NCI-H226 (cell line): ENCODE results near the gene FOXF2.
A peak's percentile ranks its signal among the peaks of the same experiment; 100 is the strongest.
"Not testable (repeated sequence)": the region's sequence is repeated elsewhere in the genome, so short reads cannot be mapped to it uniquely, and the experiment has no call there.

ENCODE experiments used
- DNase-seq: peaks from one replicate; pipeline ENCODE4 v3.0.0-alpha.2; 2015

FOXF2 gene

GRCh38 chr6:1389369-1390132 lies at the start of gene FOXF2:
FOXF2 (plus strand) TSS chr6:1389576; CDS start chr6:1389948, 372 bp downstream.
- no peak for DNase-seq

DNA sequence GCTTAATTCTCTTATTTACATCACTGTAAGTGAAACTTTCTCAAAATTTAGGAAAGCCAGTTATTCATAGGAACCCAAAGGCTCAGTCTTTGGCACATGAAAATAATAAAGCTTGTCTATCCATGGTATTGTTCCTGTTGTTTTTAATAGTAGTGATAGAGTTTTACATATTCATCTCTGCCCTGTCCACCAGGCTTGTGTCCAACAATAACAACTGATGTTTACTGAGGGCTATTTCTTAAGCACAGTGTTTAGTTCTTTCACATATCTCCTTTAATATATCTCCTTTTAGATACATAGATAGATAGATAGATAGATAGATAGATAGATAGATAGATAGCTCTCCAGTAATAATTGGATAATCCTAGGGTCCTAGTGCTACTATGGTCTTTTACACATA lies 43.3 kb upstream of the FOXF2 start:
- no peak for DNase-seq

DNA sequence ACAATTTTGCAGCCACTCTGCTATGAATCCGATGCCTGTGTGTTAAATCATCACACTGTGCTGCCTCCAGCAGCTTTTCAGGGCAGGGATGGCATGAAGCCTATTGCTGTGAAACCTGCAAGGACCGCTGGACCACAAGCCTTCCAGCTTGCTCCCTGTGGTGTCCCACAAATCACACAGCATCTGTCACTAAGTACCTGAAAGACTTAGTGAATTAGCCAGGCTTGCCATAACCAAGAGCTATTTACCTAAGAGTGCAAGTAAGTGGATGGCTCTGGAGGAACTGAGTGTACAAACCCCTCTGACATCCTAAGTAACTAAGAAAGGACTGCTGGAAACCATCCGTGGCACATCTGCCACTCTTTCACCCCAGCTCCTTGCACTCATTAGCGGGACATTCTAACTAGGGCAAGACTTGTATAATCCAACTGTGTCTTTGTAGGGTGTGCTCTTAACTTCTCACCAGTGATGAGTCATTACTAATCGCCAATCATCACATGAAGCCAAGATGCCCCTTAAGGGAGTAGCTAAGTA lies 42.8 kb upstream of the FOXF2 start:
- no peak for DNase-seq

DNA sequence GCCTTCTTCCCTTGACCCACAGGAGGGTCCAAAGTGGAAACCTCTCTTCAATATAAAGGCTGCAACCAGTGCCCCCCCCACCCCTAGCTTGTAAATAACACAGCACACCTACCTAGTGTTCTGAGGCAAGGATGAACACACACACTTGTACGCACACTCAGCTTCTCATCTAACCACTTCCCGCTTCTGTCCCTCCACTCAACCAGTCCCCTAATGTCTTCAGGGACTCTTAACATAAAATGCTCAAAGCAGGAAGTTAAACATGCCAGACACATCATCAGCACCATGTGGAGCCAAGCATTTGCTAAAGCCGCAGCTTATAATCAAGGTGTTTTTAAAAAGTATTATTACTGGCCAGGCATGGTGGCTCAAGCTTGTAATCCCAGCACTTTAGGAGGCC lies 42.2 kb upstream of the FOXF2 start:
- no peak for DNase-seq

GRCh38 chr6:1348675-1349074 lies 40.7 kb upstream of the FOXF2 start:
- DNase-seq = no peak

DNA sequence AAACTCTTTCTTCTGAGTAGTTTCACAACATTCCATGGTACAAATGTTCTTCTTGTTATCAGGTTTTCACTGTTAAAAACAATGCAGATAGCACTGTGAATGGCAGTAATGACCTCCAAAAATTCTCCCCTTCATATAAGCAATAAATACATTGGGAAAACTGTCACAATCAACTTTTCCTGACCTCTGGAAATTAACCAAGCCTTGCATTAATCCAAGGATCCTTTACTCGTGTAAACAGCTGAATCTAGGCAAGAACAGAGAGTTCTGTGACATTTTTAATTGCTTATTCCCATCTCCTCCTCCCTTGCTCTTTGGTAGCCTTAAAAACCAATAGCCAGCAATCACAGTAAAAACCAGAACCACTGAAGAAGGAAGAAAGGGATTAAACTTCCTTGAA lies 39.7 kb upstream of the FOXF2 start:
- DNase-seq = no peak

DNA sequence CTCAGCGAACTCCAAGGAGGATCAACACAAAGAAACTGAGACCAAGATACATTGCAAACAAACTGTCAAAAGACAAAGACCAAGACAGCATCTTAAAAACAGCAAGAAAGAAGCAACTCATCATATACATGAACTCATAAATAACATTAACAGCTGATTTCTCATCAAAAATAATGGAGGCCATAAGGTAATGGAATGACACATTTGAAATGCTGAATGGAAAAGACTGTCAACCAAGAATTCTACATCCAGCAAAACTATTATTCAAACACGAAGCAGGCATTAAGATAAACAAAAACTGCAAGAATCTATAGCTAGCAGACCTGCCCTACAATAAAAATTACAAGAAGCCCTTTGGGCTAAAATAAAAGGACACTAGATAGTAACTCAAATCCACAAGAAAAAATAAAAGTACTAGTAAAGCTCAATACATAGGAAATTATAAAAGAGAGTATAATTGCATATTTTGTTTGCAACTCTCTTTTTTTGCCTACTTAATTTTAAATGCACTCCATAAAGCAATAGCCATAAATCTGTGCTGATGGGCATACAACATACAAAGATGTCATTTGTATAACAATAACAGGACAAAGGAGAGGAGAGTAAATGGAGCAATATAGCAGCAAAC lies 37.9 kb upstream of the FOXF2 start:
- DNase-seq = no peak

DNA sequence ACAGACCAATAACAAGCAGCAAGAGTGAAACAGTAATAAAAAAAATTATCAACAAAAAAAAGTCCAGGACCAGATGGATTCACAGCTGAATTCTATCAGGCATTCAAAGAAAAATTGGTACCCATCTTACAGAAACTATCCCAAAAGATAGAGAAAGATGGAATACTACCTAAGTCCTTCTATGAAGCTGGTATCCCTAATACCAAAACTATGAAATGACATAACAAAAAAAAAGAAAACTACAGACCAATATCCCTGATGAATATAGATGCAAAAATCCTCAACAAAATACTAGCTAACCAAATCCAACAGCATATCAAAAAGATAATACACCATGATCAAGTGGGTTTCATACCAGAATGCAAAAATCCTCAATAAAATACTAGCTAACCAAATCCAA lies 34.3 kb upstream of the FOXF2 start:
- DNase-seq = not testable (repeated sequence)

DNA sequence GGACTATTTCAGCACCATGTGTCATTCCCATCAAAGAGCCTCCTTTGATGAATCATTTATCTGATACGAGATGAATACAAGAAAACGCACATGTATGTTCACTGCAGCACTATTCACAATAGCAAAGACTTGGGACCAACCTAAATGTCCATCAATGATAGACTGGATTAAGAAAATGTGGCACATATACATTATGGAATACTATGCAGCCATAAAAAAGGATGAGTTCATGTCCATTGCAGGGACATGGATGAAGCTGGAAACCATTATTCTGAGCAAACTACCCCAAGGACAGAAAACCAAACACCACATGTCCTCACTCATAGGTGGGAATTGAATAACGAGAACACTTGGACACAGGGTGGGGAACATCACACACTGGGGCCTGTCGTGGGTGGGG lies 27.7 kb upstream of the FOXF2 start:
- DNase-seq = not testable (repeated sequence)

- no peak for DNase-seq
Observed at GRCh38 chr6:1362643-1363042, 26.7 kb upstream of the FOXF2 start.

DNA sequence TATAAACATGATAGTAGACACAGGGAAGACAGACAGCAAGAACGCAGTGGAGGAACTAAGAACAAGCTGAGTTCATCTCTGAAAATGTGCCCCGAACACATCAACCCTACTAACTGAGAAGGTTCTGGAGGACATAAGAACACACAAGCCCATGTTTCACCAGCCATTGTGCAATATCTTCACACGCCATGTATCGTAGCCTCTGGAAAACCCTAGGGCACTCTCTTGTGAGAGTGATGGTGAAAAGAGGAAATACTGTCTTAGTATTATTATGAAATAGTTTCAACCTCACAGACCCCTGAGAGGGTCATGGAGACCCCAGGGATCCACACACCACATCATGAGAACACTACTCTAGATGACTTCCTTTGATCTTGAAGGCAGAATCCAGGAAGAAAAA lies 26.1 kb upstream of the FOXF2 start:
- no peak for DNase-seq

GRCh38 chr6:1363729-1364572 lies 25.4 kb upstream of the FOXF2 start:
- DNase-seq = no peak

GRCh38 chr6:1364791-1365190 lies 24.6 kb upstream of the FOXF2 start:
- peak; percentile 24 for DNase-seq

- no peak for DNase-seq
Observed at GRCh38 chr6:1365686-1366085, 23.7 kb upstream of the FOXF2 start.

- DNase-seq = no peak
Observed at GRCh38 chr6:1367771-1368170, 21.6 kb upstream of the FOXF2 start.

GRCh38 chr6:1368940-1369339 lies 20.4 kb upstream of the FOXF2 start:
- no peak for DNase-seq

GRCh38 chr6:1369695-1370094 lies 19.7 kb upstream of the FOXF2 start:
- DNase-seq = not testable (repeated sequence)

DNA sequence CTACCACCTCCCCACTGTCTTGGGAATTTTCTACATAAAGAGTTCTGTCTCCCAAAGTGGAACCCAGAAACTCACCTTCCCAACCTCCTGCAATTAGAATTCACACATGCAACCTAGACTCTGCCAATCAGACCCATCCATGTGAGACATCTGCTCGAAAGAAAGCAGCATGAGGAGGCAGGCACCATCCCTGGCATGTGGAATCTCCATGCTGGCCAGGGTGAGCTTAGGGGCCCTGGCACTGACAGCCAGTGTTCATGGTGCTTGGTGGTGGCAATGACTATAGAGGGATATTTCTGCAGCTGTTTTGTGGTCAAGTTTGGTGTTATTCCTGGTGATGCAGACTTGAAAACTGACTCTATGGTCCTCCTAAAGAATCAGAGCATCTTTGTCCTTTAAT lies 17.4 kb upstream of the FOXF2 start:
- DNase-seq = no peak

GRCh38 chr6:1372690-1373089 lies 16.7 kb upstream of the FOXF2 start:
- no peak for DNase-seq

GRCh38 chr6:1376653-1377052 lies 12.7 kb upstream of the FOXF2 start:
- DNase-seq = no peak

DNA sequence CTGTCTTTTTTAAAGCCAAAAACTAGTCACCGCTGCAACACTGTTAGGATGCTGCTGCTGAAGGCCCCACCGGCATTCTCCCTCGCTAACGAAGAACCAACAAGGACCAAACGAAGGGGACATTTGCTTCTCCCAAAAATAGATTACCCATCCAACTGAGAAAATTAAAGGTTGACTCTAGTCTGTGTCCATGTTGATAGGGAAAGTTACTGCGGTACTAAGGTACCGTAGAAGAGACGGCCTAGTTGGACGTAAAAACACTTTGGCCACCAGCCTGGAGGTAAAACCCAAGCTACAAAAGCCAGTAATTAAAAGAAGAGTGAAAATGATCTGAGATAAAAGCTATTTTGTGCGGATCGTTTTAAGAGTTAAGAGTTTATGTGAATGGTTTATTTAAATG lies 11.8 kb upstream of the FOXF2 start:
- DNase-seq = no peak

- no peak for DNase-seq
Observed at GRCh38 chr6:1378065-1379016, 11.0 kb upstream of the FOXF2 start.
